Suppressor macrophage treated with lipopolysaccharide for 1 hour (primary cell): Measurements from ENCODE around the gene IRF2.

Experiments used
- DNase-seq, 3 donors: peaks; one replicate each; pipeline ENCODE4 v3.0.0-alpha.2; 2020 to 2022

IRF2 gene

DNA sequence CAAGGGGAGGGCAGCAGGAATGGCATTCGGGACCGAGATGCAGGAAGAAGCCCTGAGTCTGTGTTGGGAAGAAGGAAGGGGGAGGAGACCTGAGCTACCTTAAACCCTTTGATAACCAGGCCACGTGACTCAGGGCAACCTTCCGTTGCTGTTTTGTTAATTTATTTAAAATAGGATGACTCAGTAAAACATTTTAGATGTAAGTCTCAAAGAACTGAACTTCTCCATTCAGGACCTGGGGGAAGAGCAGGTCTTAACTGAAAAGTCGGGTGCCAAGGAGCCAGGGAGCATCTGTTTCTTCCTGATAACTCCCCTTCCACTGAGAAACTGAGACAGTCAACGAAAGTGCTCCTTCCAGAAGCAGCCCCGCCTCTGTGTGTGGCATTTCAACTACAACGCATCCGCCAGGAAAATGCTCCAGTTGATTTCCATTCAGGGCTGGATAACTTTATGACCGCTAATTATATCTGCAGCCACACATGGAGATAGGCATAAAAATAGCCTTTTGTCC, 88.0 kb downstream of the IRF2 start:
- no peak for DNase-seq

DNA sequence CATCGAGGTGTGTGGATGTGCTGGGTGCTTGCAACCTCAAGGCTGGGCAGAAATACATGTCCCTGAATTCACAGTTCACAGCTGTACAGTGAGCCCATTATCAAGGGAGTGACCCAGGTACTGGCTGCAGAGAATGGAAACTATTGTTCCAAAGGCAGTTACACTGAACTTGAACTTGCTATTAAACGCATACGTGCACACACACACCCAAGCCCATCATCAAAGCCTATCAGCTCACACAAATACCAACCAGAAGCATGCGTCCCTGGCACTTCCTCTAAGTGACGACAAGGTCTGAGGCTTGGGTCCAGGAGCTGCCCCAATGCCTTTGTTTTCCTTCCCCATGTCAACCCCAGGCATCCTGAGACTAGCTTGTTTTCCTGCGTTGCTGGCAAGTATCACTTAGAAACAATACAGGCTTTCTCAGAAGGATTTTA, 88.6 kb downstream of the IRF2 start:
- DNase-seq = peak in 1 of 3 donors; percentile 42

DNA sequence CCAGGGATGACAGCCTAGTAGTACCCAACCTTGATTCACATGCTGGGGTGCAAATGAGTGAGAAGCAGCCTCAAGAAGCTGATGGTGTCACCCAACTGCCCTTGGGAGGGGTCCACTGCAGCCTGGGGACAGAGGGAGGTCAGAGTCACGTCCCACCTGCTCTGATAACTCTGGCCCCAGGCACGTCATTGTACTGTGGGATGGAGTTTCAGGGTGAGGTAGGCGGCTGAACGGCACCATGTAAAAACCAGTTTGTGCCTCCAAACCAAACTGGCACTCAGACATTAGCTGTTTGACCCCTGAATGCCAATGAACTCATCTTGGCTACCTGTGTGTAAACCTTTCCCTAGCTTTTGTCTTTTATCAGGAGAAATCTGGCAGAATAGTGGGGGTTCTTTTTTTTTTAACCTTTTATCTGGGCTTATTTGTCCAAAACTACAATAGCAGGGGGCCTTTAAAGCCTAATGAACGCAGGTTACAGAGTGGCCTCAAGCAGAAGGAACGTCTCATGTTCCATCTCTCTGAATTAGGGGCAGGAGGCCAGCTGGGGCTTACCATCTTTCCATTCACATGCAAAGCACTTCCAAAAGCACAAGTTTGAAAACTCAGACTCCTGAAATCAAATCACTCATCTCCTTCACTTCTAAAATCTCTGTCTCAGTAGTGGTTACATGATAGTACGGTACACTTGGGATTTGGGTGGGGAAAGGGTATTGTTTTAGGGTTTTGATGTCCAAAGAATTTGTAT, 89.4 kb downstream of the IRF2 start:
- no peak for DNase-seq

DNA sequence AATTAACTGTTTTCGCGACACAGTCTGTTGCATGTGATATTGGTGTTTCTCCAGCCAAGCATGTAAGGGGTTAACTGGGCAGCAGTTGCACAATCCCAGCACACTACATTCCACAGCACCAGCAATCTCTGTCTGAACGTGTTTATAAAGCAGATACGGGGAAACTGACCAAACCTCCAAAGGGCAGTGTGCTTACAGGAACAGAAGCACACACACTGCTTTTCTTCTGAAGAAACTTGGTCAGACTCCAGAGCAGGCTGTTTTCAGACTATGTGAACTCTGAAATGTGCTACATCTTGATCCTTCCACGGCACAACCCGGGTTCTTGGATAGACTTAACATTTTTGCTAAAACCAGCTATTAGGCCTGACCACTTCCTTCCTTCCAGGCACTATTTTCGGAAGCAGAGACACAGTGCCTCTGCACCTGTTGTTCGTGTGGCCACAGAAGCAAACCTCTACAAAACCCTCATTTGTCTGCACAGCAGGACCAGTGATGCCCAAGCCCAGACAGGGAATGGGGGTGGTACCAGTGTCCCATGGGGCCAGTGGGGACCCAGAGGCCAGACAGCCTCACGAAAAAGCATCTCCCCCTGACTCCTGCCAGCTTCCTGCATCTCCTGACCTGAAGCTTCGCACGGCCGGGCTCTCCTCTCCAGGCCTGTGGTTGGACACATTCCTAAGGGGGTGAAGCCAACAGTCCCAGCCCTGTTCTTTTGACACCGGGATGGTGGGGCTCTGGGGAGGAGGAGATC, 90.1 kb downstream of the IRF2 start:
- DNase-seq = peak in 1 of 3 donors; percentile 48

DNA sequence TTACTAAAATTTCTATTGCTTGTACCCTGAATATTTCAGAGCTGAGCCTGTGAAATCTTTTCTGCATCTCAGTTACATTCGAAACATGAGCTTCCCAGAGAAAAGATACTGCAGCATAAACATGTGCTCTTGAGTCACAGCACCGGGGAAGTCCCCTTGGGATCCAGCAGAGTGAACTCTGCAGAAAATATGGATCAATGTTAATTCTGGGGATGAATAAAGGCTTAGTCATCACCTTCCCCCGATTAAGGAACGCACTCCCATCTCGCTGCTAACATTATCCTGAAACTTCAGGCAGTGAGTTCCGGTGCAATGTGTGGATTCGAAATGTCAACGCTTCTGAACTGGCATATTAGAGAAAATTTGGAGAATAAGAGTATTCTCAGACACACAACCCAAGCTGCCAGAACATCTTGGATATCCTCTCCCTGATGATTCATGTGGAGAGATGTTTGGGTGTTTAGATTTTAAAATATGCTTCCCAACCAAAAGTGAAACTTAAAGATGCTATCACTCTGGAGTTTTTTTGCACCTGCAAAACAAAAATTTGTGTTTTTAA, 90.8 kb downstream of the IRF2 start:
- DNase-seq = peak; percentile 90 to 94 (median 93)

DNA sequence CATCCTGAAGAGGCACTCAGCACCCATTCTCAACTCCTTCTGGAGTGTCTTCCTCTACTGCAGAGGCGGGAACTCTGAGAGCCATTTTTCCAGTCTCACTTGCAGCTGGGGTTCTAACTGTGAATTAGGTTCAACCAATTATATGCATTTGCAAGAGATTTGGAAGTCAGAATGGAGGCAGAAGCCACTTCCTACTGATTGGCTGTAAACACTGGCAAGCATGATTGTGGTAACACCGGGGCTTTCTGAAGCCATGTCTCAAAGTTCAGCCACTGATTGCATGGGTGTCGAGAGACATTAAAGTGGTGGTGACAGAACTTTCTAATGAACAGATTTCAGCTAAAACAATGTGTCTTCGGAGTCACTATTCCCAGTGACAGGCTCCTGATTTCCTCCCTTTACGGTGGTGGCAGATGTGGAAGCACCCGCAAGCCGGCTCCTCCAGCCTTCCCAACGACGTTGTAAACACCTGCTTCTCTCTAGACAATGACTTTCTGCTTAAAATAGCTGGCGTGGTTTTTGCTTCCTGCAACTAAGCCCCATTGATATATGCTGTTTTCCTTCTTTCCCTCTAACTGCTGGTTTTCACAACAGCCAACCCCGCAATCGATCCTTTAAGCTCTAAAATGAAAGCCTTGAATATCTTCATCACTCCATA, 92.0 kb downstream of the IRF2 start:
- DNase-seq = peak in 2 of 3 donors; percentile 50 to 51

DNA sequence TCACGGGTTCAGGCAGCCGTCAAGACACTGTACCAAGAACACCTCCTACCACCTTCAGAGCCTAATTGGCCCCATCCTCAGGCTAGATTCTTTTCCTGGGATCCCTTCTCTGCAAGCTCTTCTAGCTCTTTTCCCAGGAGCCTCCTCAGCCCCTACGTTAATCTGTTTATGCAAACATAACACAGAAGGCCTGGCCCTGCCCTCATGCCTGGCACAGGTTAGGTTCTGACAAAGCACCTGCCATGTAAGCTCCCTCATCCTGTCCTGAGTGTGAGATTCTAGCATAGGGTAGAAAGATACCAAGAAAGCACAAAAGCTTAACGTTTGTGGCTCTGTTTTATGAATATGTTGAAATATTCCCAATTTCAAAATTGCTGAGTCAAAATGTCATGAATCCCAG, 93.6 kb downstream of the IRF2 start:
- no peak for DNase-seq

DNA sequence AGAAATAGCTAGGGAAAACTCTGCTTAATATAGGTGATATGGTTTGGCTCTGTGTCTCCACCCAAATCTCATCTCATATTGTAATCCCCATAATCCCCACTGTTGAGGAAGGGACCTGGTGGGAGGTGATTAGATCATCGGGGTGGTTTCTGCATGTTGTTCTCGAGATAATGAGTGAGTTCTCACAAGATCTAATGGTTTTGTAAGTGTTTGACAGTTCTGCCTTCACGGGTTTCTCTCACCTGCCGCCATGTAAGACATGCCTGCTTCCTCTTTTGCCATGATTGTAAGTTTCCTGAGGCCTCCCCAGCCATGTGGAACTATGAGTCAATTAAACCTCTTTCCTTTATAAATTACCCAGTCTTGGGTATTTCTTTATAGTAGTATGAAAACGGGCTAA, 94.1 kb downstream of the IRF2 start:
- DNase-seq = peak in 2 of 3 donors; percentile 45 to 55

DNA sequence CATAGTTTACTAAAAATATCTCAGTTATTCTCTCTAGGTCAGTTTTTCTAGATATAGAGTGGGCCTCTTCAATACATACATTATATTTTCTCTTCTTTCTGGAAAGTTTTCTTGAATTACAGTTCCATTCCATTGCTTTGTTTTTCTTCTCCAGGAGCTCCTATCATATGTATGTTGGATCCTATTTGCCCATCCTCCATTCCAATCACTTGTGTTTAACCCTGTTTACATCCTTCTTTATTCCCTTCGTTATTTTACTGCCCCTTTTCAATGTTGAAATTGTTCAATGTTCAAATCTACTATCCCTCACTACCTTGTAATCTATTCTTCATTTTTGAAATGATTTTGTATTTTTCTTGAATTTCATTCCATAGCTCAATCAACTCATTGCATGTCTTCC, 97.4 kb downstream of the IRF2 start:
- DNase-seq = no peak

DNA sequence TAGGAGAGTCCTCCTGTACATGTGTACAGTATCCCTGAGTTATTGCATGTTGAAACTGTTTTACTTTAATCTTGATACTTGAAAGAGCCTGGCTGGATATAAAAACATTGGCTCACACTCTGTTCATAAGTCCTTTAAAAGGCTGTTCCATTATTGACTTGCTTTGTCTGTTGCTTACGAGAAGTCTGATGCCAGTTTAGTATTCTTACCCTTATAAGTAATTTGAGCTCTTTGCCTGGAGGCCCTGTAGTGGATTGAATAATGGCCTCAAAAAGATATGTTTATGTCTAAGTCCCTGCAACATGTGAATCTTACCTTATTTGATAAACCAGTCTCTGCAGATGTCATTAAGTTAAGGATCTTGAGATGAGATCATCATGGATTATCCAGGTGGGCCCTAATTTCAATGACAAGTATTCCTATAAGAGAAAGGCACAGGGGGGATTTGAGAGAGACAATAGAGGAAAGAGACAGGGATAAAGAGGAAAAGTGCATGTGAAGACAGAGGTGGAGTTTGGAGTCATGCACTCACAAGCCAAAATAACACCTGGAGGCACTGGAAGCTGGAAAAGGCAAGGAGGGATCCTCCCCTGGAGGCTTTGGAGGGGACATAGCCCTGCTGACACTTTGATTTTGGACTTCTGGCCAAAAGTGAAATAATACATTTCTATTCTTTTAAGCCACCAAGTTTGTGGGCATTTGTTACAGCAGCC, 98.1 kb downstream of the IRF2 start:
- no peak for DNase-seq

DNA sequence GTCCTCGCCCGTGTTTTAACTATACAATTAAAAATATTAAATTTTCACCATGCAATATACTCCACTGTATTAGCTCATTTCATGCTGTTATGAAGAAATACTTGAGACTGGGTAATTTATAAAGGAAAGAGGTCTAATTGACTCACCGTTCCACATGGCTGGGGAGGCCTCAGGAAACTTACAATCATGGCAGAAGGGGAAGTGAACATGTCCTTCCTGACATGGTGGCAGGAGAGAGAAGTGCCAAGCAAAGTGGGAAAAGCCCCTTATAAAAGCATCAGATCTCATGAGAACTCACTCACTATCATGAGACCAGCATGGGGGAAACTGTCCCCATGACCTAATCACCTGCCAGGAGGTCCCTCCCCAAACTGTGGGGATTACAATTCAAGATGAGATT, 98.7 kb downstream of the IRF2 start:
- peak; percentile 63 to 83 (median 68) for DNase-seq

DNA sequence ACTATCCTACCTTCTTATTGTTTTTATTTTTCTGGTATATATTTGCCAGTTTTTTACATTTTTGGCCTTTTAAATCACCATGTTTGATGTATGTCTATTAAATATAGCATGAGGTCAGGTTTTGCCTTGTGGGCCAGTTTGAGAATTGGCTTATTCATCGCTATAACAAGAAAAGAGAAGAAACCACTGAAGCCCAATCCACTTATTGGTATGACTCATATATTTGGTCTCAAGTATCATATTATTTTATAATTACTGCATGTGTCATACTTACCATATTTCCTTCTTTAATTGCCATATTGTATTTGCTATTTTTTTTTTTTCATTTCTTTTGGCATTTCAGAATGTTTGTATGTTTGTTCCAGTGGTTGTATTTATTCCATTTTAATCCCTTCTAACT, 99.3 kb downstream of the IRF2 start:
- DNase-seq = peak in 2 of 3 donors; percentile 70 to 77

DNA sequence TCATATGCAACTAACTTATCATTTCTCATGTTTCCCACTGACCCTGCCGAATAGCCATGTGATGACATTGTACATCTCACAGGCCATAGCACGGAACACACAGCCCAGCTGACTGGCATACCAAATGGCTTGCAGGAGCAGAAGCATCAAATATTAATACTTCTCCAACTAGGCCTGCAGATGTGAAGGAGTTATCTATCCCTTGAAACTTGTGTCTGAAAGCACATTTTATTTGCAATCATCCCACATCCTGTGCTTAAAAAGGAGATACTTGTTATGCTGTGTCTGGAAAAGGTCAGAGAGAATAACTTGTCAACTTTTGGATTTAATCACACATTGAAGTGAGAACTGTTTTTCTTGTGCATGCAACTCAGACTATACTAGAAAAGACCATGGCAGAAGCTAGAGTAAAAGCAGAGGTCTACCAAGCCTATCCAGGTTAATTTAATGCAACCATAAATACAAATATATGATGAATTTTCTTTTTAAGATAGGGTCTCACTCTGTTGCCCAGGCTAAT, 100.4 kb downstream of the IRF2 start:
- no peak for DNase-seq

DNA sequence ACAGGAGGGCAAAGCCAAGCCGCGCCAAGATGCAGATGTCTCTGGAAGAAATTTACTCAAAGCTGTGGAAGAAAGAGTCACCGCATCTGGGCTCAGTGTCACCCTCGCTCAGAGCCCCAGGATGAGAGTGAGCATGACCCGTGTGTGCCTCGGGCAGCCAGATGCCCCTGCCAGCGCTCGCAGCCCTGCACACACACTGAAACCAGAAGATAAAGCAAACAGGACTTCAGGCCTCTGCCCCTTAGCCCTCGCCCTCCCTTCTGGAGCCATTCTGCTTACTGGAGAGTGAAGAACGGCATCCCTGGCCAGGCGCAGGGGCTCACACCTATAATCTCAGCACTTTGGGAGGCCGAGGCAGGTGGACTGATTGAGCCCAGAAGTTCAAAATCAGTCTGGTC, 103.0 kb downstream of the IRF2 start:
- DNase-seq = no peak

DNA sequence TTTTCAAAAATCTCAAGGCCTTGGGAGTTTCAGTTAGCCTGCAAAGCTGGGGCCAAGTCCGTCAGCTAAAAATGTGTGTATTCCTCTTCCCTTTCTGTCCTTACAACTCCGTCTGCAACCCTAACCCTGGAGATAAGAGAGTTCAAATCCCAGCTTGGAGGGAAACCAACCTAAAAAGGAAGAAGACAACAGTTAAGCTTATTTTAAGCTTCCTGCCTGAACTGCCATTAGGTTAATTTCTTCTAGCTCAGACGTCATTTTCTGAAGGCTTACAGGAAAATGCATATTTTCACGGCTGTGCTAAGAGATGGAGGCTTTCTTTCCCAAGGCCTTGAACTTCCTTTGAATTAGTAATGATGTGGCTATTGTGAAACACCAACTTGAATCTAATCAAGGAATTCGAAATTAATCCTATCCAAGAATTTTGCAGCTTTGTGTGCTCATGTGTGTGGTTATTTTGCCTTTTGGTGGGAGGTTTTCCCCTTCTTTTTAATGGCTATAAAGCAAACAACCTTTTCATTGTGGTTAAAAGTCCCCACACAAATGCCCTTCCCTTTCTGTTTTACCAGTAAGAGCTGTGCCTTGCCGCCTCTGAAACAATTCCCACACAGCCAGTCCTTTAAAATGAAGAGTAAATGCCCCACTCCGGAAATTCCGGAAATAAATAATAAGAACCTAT, 103.5 kb downstream of the IRF2 start:
- DNase-seq = peak in 1 of 3 donors; percentile 53

DNA sequence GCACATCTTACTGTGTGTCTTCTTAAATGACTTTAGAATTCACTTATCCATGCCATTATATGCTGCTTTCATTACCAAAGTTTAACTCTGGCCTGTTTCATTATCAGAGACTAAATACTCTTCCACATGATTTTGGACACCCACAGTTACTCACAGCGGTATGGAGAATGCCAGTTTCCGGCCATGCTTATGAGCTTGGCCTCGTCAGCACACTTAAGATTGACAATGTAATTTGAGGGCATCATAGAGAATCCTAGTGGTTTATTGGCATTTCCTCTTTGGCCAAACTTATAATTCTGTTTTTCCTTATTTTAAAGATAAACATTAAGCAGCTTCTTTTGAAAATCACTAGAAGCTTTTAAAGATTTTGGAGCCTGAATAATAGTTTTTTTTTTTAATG, 104.5 kb downstream of the IRF2 start:
- no peak for DNase-seq

DNA sequence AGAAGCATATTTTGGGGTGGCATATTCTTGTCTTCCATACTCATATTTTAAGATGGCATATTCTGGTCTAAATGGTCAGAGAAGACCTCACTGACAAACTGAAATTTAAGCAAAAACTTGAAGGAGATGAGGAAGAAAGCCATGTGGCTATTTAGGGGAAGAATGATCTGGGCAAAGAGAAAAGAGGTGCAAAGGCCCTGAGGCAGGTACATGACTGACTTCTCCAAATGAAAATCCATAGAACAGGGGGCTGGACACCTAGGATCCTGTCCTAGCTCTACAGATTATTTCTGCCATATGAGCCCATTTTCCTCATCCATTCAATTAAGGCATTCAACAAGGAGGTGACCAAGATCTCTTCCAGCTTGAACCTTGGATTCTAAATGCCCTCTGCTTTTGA, 105.6 kb downstream of the IRF2 start:
- no peak for DNase-seq

DNA sequence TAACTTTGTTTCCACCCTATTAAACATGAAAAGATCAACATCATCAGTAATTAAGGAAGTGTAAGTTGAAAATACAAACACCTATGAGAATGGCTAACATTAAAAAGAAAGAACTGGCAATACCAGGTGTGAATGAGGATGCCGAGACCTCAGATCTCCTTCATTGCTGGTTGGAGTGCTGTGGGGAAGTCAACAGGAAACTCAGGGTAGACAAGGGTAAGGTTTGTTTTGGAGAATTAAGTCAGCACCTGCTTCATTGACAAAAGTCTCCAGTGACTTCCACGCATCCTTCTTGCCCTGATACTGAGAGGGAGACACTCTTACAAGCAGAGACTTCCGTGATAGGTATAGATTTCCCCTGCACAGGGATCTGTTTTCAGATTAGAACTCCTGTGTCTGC, 106.1 kb downstream of the IRF2 start:
- no peak for DNase-seq

DNA sequence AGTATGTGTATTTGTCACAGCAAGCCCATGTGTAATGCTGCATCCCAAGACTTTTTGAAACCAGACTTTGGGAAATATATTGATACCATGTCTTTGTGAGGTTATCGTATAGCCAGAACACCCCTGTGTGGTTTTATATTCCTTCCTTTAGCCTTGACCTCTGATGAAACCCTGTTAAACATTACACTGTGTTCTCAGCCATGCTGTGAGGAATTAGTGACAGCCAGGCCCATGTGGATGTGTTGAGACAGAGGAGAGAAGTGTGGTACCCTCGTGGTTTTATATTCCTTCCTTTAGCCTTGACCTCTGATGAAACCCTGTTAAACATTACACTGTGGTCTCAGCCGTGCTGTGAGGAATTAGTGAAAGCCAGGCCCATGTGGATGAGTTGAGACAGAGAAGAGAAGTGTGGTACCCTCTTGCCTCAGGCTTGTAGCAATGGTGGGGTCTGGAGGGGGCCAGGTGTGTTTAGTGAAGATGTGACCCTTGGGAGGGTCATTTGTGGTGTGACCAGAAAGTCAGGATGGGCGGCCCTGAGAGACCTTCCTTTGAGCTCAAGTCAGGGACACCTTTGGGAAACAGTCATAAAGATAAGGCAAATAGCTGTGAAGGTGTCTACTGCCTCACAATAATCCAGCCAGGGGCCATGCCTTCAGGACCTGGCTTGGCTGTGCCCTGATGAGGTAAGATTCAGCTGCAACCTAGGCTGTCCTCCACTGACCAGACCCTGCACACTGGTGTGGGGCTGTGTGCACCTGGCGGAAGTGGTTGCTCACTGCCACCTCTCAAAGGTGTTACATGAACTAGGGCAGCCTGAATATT, 110.0 kb downstream of the IRF2 start:
- no peak for DNase-seq

DNA sequence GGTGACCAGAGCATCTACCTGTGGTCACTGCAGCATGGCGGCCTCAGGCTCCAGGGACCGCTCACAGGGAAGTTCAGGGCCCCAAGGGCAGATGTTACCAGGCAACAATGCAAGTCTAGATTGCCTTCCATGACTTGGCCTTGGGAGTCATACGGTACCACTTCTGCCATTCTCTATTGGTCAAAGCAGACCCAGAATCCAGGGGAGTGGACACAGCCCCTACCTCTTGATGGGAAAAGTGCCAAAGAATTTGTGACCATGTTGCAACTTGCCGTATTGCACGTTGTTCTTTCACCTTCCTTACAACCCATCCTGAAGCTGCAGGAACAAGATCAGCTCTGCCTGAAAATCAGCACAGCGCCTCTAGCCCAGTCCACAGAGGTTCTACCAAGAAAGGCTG, 111.1 kb downstream of the IRF2 start:
- DNase-seq = no peak

DNA sequence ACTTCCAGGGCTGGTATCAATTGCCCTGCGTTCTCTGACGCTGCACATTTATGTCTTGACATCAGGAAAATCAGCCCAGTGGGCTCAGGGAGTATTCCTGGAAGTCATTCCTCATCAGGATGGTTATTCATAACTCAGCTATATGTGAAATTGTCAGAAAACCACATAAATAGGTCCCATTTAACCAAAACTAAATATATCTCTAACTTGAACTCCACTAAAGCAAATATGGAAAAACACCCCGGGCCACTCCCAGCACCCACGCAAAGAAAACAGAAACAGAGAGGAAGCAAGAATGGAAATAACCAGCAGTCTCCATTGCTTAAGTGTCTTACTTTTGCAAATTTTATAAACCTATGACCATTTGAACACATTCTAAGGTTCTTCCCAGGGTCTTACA, 112.0 kb downstream of the IRF2 start:
- DNase-seq = peak; percentile 85 to 93 (median 92)
